Fibroblast of skin of right biceps (primary cell): ENCODE results near the gene S100A5.
A peak's percentile ranks its signal among the peaks of the same experiment; 100 is the strongest.
"Not testable (repeated sequence)": the region's sequence is repeated elsewhere in the genome, so short reads cannot be mapped to it uniquely, and the experiment has no call there.

Experiments
- DNase-seq: peaks from one replicate; pipeline ENCODE4 v3.0.0-alpha.2; 2013

Gene S100A5

GRCh38 chr1:153532181-153532580, 8.6 kb downstream of the S100A5 start:
- DNase-seq = no peak

GRCh38 chr1:153531638-153532037, 9.1 kb downstream of the S100A5 start:
- no peak for DNase-seq

- no peak for DNase-seq
These were observed 13.1 kb downstream of the S100A5 start for GRCh38 chr1:153527683-153528040.

- peak; percentile 39 for DNase-seq
These were observed 13.6 kb downstream of the S100A5 start for GRCh38 chr1:153527023-153527682.

GRCh38 chr1:153526132-153526543, 14.6 kb downstream of the S100A5 start:
- DNase-seq = no peak

- no peak for DNase-seq
These were observed 15.5 kb downstream of the S100A5 start for GRCh38 chr1:153525088-153525728.

- not testable (repeated sequence) for DNase-seq
These were observed 18.2 kb downstream of the S100A5 start for GRCh38 chr1:153522353-153523048.

- DNase-seq = not testable (repeated sequence)
These were observed 18.9 kb downstream of the S100A5 start for GRCh38 chr1:153521808-153522207.

- DNase-seq = no peak
These were observed 19.8 kb downstream of the S100A5 start for GRCh38 chr1:153520818-153521476.

GRCh38 chr1:153520137-153520691, 20.5 kb downstream of the S100A5 start:
- not testable (repeated sequence) for DNase-seq

- DNase-seq = no peak
These were observed 21.5 kb downstream of the S100A5 start for GRCh38 chr1:153519242-153519641.

GRCh38 chr1:153515504-153516394, 25.0 kb downstream of the S100A5 start:
- no peak for DNase-seq

GRCh38 chr1:153513666-153514065, 27.1 kb downstream of the S100A5 start:
- DNase-seq = no peak

- DNase-seq = no peak
These were observed 27.7 kb downstream of the S100A5 start for GRCh38 chr1:153513023-153513422.

GRCh38 chr1:153510984-153511410, 29.7 kb downstream of the S100A5 start:
- DNase-seq = peak; percentile 76

- DNase-seq = peak; percentile 44
These were observed 30.9 kb downstream of the S100A5 start for GRCh38 chr1:153509729-153510354.

GRCh38 chr1:153509036-153509435, 31.7 kb downstream of the S100A5 start:
- no peak for DNase-seq

GRCh38 chr1:153507926-153508583, 32.7 kb downstream of the S100A5 start:
- peak; percentile 35 for DNase-seq

GRCh38 chr1:153506831-153507413, 33.8 kb downstream of the S100A5 start:
- DNase-seq = peak; percentile 92

GRCh38 chr1:153506386-153506785, 34.3 kb downstream of the S100A5 start:
- no peak for DNase-seq

GRCh38 chr1:153505576-153505975, 35.2 kb downstream of the S100A5 start:
- peak; percentile 26 for DNase-seq
